GM04503 (cell line): Measurements from ENCODE around the gene TGIF1.

ENCODE experiments used
- DNase-seq: peaks from one replicate; pipeline ENCODE4 v3.0.0-alpha.2; 2012; ENCODE audit warnings: low read depth

TGIF1 gene

DNA sequence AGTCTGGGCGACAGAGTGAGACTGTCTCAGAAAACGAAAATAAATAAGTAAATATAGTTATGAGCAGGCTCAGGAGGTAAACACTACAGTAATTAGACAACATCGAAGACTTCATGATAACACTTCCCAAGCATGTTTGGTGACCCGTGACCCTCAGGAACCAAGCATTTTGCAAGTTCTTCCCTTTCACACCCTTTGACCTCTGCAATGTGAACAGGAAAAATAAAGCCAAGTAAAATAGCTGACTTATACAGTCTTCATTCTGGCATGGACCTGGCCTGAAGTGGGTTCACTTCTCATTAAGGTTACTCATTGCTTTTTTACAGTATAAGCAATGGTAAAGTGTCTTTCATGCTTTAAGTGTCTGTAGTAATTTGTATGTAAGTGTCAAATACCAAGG, 15.3 kb upstream of the TGIF1 start:
- DNase-seq = no peak

DNA sequence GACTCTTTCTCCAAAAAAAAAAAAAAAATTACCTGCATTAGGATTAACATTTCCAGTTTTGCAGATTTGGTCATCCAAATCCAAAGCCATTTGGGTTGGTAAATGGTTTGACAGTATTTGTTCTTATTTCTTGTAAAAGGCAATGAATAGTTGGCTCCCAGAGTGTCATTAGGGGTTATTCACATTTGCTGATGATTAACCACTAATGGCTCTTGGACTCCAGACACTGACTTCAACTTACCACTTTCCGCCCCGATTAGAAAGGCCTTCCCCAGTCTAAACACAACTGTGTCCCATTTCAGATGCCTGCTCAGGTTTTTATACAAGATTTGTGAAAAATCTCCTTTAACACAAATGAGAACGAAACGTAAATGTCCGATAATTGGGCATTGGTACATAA, 9.6 kb upstream of the TGIF1 start:
- DNase-seq = no peak

DNA sequence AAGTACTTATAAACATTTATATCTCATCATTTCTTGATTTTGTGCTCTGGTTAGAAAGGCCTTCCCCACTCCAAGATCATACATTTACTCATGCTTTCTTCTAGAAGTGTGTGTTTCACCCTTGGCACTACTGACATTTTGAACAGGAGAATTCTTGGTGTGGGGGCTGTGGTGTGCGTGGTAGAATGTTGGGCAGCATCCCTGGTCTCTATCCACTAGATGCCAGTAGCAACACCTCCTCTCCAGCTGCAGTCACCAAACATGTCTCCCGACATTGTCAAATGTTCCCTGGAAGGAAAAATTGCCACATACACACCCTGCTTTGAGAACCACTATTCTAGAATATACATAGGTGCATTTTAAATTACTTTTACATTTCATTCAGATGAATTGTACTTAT, 8.7 kb upstream of the TGIF1 start:
- no peak for DNase-seq

DNA sequence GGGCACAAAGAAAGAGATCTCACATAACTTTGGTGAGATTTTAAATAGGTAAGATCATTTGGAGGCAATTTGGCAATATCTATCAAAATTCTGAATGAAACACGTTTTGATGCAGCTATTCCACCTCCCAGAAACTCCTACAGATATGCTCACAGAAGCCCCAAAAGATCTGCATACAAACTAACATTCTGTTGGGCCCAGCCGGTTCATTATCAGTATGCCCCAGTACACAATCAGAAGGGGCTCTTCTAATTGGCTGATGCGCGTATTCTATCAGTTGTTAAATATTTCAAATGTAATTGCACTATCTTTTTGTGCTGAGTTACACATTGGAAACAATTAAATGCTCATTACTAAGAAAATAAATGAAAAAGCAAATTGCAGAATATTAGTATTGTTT, 7.1 kb upstream of the TGIF1 start:
- DNase-seq = no peak

DNA sequence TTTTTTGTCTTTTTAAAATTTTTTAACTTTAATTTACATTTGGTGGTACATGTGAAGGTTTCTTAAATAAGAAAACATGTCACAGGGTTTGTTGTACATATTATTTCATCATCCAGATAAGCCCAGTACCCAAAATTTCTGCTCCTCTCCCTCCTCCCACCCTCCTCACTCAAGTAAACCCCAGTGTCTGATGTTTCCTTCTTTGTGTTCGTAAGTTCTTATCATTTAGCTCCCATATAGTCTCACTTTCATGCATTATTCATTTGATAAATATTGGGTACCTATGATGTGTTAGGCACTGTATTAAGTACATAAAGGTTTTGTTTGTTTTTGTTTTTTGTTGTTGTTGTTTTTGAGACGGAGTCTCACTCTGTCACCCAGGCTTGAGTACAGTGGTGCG, 5.7 kb upstream of the TGIF1 start:
- no peak for DNase-seq

GRCh38 chr18:3444954-3445353, 5.0 kb upstream of the TGIF1 start:
- no peak for DNase-seq

GRCh38 chr18:3447068-3447894, 2.7 kb upstream of the TGIF1 start:
- no peak for DNase-seq

DNA sequence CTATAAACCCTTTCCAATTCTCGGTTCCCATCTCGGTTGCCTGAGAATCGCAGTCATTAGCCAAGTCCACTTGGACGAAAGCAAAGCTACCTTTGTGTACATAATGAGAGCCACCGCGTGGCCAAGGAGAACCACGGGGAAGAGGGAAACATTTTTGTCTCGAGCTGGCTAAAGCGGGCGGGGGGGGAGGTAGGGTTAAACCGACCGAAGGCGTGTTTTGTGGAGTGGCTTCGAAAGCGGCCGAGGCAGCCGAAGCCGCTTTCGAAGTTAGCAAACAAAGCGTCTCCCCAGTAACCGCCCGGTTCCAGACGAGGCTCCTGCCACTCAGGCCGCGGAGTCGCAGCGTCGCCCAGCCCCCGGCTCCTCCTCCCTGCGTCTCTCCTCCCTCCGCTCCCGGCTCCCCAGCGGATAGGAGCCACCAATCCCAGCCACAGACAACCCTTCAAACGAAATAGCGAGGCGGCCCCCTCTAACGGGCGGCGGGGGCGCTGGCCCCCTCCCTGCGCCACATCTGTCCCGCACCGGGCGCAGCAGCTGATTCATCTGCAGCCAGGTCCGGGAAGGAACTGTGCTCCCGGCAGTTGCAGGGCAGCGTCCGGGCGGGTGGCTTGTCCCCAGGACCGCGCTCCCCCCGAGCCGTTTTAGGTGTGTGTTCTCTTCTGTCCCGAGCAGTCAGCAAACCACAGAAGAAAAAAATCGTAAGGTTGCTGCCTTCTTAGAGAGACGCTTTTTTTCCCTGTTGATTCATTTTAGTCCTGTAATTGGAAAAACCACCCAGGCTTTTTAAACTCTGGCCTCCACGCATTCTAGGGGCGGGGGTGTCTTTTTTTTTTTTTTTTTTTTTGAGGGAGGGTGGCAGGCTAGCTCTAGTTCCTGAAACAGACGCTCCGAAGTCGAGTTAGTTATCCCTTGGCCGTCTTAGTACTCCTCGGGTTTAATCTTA, 1.8 kb upstream of the TGIF1 start:
- peak; percentile 84 for DNase-seq

DNA sequence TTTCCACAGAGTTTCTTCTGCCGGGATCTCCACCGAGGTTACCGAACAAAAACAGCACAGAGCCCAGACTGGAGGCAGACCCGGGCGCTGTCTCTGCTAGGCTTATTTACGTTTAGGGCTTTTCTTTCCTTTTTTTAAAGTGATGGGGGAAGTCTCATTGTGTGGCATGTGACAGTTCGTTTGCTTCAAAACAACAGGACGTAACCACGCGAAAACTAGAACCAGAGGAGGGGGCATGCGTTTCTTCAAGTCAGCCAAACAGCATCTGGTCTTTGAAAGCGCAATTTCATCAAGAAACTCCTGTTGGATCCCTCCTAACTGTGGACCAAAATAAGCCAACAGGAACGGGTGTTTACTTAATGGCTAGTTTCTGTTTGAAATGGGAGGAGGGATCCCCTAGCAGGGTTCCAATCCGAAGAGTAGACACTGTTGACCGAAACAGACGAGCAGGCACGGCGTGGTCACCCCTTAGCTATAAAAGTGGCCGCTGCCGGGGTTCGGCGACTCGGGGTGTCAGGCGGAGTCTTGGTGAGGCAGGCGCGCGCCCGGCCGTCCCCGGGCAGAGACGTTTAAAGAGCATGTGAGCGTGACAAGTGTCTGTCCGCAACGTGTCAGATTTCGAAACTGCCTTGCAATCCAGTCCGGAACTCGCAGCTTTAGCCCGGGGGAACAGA, 997 bp upstream of the TGIF1 start:
- peak; percentile 73 for DNase-seq

GRCh38 chr18:3449512-3450011, 410 bp upstream of the TGIF1 start:
- DNase-seq = no peak

DNA sequence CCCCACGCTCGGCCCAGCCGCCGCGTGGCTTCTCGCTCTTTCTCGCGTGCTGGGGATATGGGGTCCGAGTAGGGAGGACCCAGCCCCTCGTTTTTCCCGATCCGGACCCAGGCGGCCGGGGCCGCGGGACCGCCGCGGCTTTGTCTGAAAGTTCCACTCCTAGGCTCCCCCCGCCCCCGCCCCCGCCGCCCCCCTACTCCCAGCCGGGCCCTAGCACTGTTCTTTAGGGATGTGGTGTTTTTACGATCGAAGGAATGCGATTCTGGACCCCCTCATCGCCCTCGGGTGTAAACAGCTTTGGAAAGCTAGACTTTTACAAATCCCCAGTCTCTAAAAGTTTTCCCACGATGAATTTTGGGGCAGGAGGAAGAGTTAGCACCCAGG, 819 bp downstream of the TGIF1 start:
- DNase-seq = no peak

DNA sequence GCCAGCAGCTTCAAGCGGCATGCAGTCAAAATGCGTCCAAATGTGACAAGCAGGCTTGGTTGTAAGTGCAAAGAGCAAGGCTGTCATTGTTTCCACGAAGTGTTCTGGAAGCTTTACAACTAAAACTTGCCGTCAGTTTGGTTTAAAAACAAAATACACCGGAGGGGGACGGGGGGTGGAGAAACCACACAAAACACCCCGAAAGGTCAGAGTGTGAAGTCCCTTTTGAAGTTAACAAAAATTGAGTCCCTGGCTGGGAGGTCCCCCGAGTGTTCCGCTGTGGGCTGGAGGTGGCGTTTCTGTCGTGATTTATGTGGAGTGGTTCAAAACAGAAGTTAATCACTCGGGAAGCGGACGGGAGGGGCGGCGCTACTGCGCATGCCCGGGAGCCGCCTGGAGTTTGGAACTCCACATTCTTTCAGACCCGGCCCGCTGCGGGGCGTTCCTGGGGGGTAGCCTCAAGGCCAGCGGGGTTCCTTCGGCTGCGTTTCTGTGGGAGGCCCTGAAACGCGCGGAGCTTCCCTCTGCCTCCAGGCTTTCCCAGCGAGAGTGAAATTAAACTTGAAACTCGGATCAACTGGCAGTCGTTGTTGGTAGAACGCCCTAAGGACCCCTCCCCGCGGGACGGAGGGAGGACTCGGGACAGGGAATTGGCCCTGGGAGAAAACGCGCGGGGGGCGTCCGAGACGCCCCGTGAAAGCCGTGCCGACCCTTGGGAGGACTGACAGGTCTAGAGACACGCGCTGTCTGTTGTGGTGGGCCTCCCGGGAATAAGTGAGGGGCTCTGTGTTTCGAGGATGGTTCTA, 1.4 kb downstream of the TGIF1 start:
- peak; percentile 67 for DNase-seq

DNA sequence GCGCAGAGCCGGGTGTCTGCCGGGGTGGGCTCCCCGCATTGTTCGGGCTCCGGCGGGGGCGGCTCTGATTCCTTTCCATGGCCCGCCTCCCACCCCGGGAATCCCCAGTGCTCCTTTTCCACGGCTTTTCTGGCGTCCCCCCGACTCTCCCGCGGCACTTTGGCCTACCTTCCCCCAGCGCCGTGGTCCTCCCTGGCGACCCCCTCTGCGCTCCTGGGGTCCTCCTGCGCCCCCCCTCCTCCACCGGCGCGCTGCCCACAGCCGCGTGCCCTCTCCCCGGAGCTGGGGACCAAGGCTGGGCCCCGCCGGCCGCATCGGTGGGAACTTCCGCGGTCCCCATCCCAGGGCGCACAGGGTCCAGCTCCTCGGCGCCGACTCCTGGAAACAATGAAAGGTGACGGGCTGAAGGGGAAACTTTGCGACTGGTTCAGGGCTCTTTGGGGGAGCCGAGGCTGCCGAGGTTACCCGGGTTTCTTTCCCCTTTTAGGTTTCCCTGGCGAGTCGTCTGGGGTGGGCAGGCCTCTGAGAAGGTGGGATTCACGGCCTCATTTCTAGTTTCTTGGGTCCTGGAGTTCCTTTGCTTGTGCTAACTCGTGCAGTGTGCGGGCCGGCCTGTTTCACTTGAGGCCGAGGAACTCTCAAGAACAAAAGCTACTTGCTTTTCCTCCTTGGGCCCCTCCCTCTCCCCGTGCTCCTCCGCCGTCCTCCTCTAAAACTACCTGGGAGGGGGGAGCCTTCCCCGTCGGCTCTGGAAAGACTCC, 2.2 kb downstream of the TGIF1 start:
- no peak for DNase-seq

DNA sequence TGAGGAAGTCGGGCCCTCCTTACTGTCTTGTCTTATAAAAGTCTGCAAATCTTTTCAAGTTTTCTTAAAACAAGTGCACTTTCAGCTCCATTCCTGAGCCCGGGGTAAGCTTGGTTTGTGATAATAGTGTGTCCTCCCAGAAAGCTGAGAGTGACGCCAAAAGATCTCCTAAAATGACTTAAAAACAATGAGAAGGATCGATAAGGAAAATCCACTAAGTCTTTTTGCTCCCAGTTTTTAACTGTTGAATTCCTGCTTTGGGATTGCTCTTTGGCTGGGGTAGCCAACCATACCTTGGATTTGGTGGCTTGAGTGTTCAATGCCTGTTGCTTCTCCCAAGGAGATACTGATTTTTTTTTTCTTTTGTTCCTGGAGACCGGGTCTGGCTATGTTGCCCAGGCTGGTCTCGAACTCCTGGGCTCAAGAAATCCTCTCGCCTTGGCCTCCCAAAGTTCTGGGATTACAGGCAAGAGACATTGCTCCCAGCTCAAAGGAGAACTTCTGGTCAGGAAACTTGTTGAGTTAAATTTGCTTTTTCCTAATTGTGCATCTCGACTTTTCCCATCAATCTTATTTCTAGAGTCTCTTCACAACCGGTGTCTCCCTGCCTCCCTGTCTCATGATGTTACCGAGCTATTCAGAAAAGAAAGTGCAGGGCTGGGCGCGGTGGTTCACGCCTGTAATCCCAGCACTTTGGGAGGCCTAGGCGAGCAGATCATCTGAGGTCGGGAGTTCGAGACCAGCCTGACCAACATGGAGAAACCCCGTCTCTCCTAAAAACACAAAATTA, 3.0 kb downstream of the TGIF1 start:
- no peak for DNase-seq

GRCh38 chr18:3453540-3454364, 3.8 kb downstream of the TGIF1 start:
- DNase-seq = peak; percentile 98

DNA sequence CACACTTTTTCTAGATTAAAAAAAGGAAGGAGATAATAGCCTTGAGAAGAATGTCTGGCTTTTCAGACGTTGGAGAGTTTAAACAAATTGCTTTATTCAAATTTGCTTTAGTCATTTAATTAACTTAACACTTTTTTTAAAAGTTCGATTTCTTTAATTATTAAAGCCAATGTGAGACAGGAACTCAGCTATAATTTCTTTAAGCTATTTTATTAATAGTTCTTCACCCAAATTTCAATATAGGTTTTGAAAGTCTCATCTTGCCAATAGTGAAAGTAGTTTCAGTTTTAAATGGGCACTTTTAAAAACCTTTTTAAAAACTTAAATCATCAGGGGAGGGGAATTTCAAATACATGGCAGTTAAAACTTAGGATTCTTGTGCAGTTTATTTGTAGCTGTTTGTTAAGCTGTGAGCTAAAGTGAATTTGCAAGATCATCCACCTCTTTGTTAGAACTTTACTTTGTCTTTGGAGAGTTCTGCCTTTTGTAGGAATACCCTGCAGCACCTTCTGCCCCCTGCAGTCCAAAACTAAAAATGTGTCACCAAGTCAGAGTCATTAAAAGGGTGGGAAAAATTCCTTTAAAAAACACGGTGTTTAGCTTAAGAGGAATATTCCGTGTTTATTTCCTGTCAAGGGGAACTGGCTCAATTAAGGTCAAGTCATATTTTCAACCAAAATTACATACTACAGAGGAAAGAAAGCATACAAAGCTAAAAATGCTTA, 4.6 kb downstream of the TGIF1 start:
- DNase-seq = no peak

GRCh38 chr18:3455090-3455635, 5.2 kb downstream of the TGIF1 start:
- DNase-seq = no peak
